ENCODE data around the gene SLC16A9. TPM values are rescaled to one million over a fixed set of nuclear protein-coding genes. Genes with fewer than 3 reads are reported as not detected.

Gene SLC16A9
- under 0.01 TPM in 1 of 2 replicates, not detected in the other for total RNA-seq

GRCh38 chr10:59709395-59710125 is at the start of gene SLC16A9:
SLC16A9 (minus strand) TSS chr10:59709850; CDS start chr10:59684291, 25,559 bp downstream.

GRCh38 chr10:59753267-59753666 is 43.6 kb upstream of the SLC16A9 start, which contains the start of gene MRLN:
MRLN (minus strand) TSS chr10:59753455.

Other genes with a start within 250 kb of the SLC16A9 start
- gene MRLN, start 43.6 kb upstream of the SLC16A9 start, total RNA-seq: not detected in 2 replicates
- gene CCDC6, start 196.7 kb upstream of the SLC16A9 start, total RNA-seq: 45.1 and 65.8 TPM in 2 replicates